Measurements from ENCODE around the gene SUPT3H.

SUPT3H gene

DNA sequence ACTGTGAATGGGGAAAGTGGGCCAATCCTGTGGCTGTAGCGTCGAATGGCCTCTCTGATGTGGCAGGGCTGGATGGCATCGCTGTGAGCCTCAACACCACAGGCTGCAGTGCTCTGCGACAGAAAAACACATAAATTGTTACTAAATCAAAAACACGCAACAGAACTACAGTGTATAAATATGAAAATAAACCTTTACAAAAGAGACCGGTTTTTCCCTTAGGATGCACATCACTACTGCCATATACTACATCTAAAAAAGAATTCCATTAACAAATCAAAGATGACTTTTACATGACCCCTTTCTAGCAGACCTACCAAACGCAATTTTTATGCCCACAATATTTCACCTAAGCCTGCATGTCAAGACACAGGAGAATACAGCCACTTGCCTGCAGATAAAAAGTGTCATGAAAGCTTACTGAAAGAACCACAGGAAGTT is 445.1 kb downstream of the SUPT3H start:
- TF ChIP-seq TAF1 (IDR thresholded peaks at IDR 0.05; ENCODE audit: low read depth): no peak
- no peak for TF ChIP-seq EGR1 (IDR thresholded peaks at IDR 0.05)
- no peak for TF ChIP-seq CREB1 (IDR thresholded peaks at IDR 0.05; ENCODE audit: low read depth)
- no peak for TF ChIP-seq NFIC (IDR thresholded peaks at IDR 0.05)
- TF ChIP-seq, protein P1, sequence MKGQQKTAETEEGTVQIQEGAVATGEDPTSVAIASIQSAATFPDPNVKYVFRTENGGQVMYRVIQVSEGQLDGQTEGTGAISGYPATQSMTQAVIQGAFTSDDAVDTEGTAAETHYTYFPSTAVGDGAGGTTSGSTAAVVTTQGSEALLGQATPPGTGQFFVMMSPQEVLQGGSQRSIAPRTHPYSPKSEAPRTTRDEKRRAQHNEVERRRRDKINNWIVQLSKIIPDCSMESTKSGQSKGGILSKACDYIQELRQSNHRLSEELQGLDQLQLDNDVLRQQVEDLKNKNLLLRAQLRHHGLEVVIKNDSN (IDR thresholded peaks at IDR 0.05): no peak
- no peak for TF ChIP-seq TEAD4 (IDR thresholded peaks at IDR 0.05)
- TF ChIP-seq, protein P2, sequence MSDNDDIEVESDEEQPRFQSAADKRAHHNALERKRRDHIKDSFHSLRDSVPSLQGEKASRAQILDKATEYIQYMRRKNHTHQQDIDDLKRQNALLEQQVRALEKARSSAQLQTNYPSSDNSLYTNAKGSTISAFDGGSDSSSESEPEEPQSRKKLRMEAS (IDR thresholded peaks at IDR 0.05): no peak

DNA sequence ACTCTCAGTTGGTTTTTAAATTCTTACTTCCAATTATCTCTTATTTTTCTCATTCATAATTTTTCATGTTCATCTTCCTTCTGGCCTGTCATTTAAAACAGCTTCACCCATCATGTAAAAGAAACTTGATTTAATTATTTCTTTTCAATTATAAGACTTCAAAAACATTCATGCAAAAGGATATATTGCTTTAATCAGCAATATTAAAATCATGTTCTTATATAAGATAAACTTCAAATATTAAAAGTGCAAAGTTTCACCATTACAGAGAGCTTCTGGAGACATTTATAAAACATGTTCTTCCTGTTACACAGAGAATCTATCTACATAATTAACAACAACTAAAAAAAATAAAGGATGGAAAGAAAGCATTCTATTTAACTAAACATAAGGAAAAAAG is 446.3 kb downstream of the SUPT3H start:
- TF ChIP-seq RAD21 (IDR thresholded peaks at IDR 0.05; ENCODE audit: low read depth): no peak
- TF ChIP-seq CREB1 (IDR thresholded peaks at IDR 0.05; ENCODE audit: low read depth): no peak
- no peak for TF ChIP-seq TEAD4 (IDR thresholded peaks at IDR 0.05)
- no peak for TF ChIP-seq NFIC (IDR thresholded peaks at IDR 0.05)
- TF ChIP-seq EGR1 (IDR thresholded peaks at IDR 0.05): no peak
- TF ChIP-seq TAF1 (IDR thresholded peaks at IDR 0.05; ENCODE audit: low read depth): no peak
- TF ChIP-seq, protein P3, sequence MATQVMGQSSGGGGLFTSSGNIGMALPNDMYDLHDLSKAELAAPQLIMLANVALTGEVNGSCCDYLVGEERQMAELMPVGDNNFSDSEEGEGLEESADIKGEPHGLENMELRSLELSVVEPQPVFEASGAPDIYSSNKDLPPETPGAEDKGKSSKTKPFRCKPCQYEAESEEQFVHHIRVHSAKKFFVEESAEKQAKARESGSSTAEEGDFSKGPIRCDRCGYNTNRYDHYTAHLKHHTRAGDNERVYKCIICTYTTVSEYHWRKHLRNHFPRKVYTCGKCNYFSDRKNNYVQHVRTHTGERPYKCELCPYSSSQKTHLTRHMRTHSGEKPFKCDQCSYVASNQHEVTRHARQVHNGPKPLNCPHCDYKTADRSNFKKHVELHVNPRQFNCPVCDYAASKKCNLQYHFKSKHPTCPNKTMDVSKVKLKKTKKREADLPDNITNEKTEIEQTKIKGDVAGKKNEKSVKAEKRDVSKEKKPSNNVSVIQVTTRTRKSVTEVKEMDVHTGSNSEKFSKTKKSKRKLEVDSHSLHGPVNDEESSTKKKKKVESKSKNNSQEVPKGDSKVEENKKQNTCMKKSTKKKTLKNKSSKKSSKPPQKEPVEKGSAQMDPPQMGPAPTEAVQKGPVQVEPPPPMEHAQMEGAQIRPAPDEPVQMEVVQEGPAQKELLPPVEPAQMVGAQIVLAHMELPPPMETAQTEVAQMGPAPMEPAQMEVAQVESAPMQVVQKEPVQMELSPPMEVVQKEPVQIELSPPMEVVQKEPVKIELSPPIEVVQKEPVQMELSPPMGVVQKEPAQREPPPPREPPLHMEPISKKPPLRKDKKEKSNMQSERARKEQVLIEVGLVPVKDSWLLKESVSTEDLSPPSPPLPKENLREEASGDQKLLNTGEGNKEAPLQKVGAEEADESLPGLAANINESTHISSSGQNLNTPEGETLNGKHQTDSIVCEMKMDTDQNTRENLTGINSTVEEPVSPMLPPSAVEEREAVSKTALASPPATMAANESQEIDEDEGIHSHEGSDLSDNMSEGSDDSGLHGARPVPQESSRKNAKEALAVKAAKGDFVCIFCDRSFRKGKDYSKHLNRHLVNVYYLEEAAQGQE (IDR thresholded peaks at IDR 0.05; ENCODE audit: low read depth): no peak
- no peak for TF ChIP-seq EP300 (IDR thresholded peaks at IDR 0.05; ENCODE audit: borderline replicate concordance)
- TF ChIP-seq YY1 (IDR thresholded peaks at IDR 0.05; ENCODE audit: low read depth): no peak
- TF ChIP-seq FOXM1 (IDR thresholded peaks at IDR 0.05; ENCODE audit: borderline replicate concordance, low read depth): no peak
- TF ChIP-seq CEBPB (IDR thresholded peaks at IDR 0.05): no peak
- TF ChIP-seq ZBTB7A (IDR thresholded peaks at IDR 0.05; ENCODE audit: low read depth): no peak
- TF ChIP-seq, protein P1 (IDR thresholded peaks at IDR 0.05): no peak
- TF ChIP-seq TCF12 (IDR thresholded peaks at IDR 0.05; ENCODE audit: low read depth): no peak
- TF ChIP-seq, protein P2 (IDR thresholded peaks at IDR 0.05): no peak

DNA sequence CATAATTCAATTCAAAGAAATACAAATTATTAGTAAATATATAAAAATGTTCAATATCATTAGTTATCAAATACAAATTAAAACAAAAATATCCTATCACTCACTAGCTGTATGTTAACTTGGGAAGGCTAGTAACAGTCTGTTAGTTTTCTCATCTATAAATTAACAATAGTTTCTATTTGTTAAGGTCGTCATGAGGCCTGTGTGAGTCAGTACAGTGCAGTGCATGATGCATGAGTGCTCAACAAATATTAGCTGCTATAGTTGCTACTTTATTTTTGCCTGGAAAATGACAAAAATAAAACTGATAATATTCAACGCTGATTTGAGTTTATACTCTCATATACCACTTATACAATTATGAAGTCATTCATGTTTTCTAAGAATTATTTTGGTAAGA is 451.2 kb downstream of the SUPT3H start:
- TF ChIP-seq YY1 (IDR thresholded peaks at IDR 0.05; ENCODE audit: low read depth) (no peak), TEAD4 (IDR thresholded peaks at IDR 0.05) (no peak), EP300 (IDR thresholded peaks at IDR 0.05; ENCODE audit: borderline replicate concordance) (no peak), ZBTB7A (IDR thresholded peaks at IDR 0.05; ENCODE audit: low read depth) (no peak), EGR1 (IDR thresholded peaks at IDR 0.05) (no peak), TAF1 (IDR thresholded peaks at IDR 0.05; ENCODE audit: low read depth) (no peak), TCF12 (IDR thresholded peaks at IDR 0.05; ENCODE audit: low read depth) (no peak), NFIC (IDR thresholded peaks at IDR 0.05) (no peak)
- TF ChIP-seq, protein P2 (IDR thresholded peaks at IDR 0.05): no peak
- TF ChIP-seq, protein P3 (IDR thresholded peaks at IDR 0.05; ENCODE audit: low read depth): no peak
- TF ChIP-seq, protein P1 (IDR thresholded peaks at IDR 0.05): no peak

DNA sequence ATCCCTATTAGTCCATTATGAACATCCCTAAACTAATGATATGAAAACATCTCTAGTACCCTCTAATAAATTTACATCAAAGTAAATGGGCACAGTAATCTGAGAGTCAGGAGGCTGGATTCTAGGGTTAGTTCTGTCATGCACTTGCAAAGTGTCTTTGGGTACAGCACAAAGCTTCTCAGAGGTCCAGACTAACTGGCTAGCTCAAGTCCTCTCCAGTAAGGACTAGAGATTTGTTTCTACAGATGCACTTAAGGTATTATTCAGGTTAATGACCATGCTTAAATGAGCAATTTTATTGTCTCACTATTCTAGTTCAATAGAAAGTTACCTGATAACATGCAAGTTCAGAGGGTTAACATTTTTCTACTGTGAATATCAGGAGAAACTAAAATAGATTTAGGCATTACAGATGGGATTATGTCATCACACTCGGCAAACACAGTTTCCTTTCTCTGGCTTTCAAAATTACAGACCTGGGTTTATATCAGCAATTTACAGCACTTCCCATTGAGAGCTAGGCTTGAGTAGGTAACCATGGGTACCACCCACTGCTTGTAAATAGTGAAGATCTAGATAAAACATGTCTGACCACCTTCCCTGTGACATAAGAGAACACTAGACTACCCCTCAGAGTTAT is 452.5 kb downstream of the SUPT3H start:
- TF ChIP-seq, protein P1 (IDR thresholded peaks at IDR 0.05): no peak
- TF ChIP-seq, protein P2 (IDR thresholded peaks at IDR 0.05): no peak
- no peak for TF ChIP-seq FOXM1 (IDR thresholded peaks at IDR 0.05; ENCODE audit: borderline replicate concordance, low read depth)
- no peak for TF ChIP-seq NFIC (IDR thresholded peaks at IDR 0.05)
- no peak for TF ChIP-seq ZBTB7A (IDR thresholded peaks at IDR 0.05; ENCODE audit: low read depth)
- TF ChIP-seq RAD21 (IDR thresholded peaks at IDR 0.05; ENCODE audit: low read depth): no peak
- TF ChIP-seq, protein P3 (IDR thresholded peaks at IDR 0.05; ENCODE audit: low read depth): no peak
- TF ChIP-seq EP300 (IDR thresholded peaks at IDR 0.05; ENCODE audit: borderline replicate concordance): no peak
- no peak for TF ChIP-seq CEBPB (IDR thresholded peaks at IDR 0.05)
- no peak for TF ChIP-seq CREB1 (IDR thresholded peaks at IDR 0.05; ENCODE audit: low read depth)
- no peak for TF ChIP-seq EGR1 (IDR thresholded peaks at IDR 0.05)
- no peak for TF ChIP-seq TAF1 (IDR thresholded peaks at IDR 0.05; ENCODE audit: low read depth)
- TF ChIP-seq TCF12 (IDR thresholded peaks at IDR 0.05; ENCODE audit: low read depth): no peak
- no peak for TF ChIP-seq TEAD4 (IDR thresholded peaks at IDR 0.05)
- TF ChIP-seq YY1 (IDR thresholded peaks at IDR 0.05; ENCODE audit: low read depth): no peak
